Parathyroid adenoma (tissue), 2 donors: Measurements from ENCODE around the gene CXorf58.
A peak's percentile ranks its signal among the peaks of the same experiment; 100 is the strongest.

Experiments used
- H2AFZ ChIP-seq: fragments of 300-600 bp; sonication (generic); one replicate; pipeline ENCODE4 v1.7.0; 2017; ENCODE audit warnings: antibody characterized with exemption, mild to moderate bottlenecking
- H3K27ac ChIP-seq: fragments of 300-600 bp; sonication (generic); one replicate; pipeline ENCODE4 v1.7.0; 2017
- H3K27me3 ChIP-seq: fragments of 300-600 bp; sonication (generic); one replicate; pipeline ENCODE4 v1.7.0; 2017; ENCODE audit warnings: low read length; ENCODE audit not compliant: control insufficient read depth, insufficient read depth
- H3K36me3 ChIP-seq: fragments of 300-600 bp; sonication (generic); one replicate; pipeline ENCODE4 v1.7.0; 2017; ENCODE audit warnings: low read length; ENCODE audit not compliant: control insufficient read depth, insufficient read depth
- H3K4me1 ChIP-seq: fragments of 300-600 bp; sonication (generic); one replicate; pipeline ENCODE4 v1.7.0; 2017; ENCODE audit warnings: control low read depth
- H3K4me2 ChIP-seq: fragments of 300-600 bp; sonication (generic); one replicate; pipeline ENCODE4 v1.7.0; 2017; ENCODE audit warnings: low read length
- H3K4me3 ChIP-seq: fragments of 300-600 bp; sonication (generic); one replicate; pipeline ENCODE4 v1.7.0; 2017; ENCODE audit warnings: low read depth, low read length
- H3K79me2 ChIP-seq: fragments of 300-600 bp; sonication (generic); one replicate; pipeline ENCODE4 v1.7.0; 2017; ENCODE audit warnings: control low read depth
- H3K9ac ChIP-seq: fragments of 300-600 bp; sonication (generic); one replicate; pipeline ENCODE4 v1.7.0; 2017; ENCODE audit warnings: mild to moderate bottlenecking
- H3K9me3 ChIP-seq: fragments of 300-600 bp; sonication (generic); one replicate; pipeline ENCODE4 v1.7.0; 2017; ENCODE audit warnings: low read length; ENCODE audit not compliant: control insufficient read depth
- CTCF ChIP-seq: fragments of 300-600 bp; sonication (generic); IDR thresholded peaks from one replicate; pipeline ENCODE4 v1.7.0; 2017; ENCODE audit warnings: antibody characterized with exemption, mild to moderate bottlenecking
- donor health status: primary hyperparathyroidism.

CXorf58 gene

GRCh38 chrX:23901060-23901459, 6.7 kb upstream of the CXorf58 start:
- Histone ChIP-seq H3K4me1 (peaks cover 15% of the 10 kb centered on the region), H3K27me3 (no peaks in the 10 kb centered on the region), H3K4me3 (no peak overlapping the region), H3K4me2 (no peak overlapping the region), H3K9me3 (no peaks in the 10 kb centered on the region), H3K27ac (peak overlapping the region; percentile 60), H3K36me3 (no peaks in the 10 kb centered on the region), H2AFZ (peak overlapping the region; percentile 50), H3K79me2 (no peaks in the 10 kb centered on the region), H3K9ac (no peak overlapping the region)
- no peak for TF ChIP-seq CTCF

GRCh38 chrX:23901805-23902204, 6.0 kb upstream of the CXorf58 start:
- Histone ChIP-seq H3K36me3 (no peaks in the 10 kb centered on the region), H3K79me2 (no peaks in the 10 kb centered on the region), H3K27me3 (no peaks in the 10 kb centered on the region), H2AFZ (peak overlapping the region; percentile 50), H3K4me3 (no peak overlapping the region), H3K4me1 (peaks cover 15% of the 10 kb centered on the region), H3K9ac (no peak overlapping the region), H3K27ac (peak overlapping the region; percentile 60), H3K9me3 (no peaks in the 10 kb centered on the region), H3K4me2 (peak overlapping the region; percentile 4)
- peak; percentile 30 for TF ChIP-seq CTCF

- H3K9ac ChIP-seq: no peak overlapping the region
- H3K79me2 ChIP-seq: no peaks in the 10 kb centered on the region
- H3K4me1 ChIP-seq: peaks cover 15% of the 10 kb centered on the region
- no peaks in the 10 kb centered on the region for H3K27me3 ChIP-seq
- peak overlapping the region; percentile 4 for H3K4me2 ChIP-seq
- peak overlapping the region; percentile 60 for H3K27ac ChIP-seq
- peak; percentile 42 for TF ChIP-seq CTCF
- no peaks in the 10 kb centered on the region for H3K9me3 ChIP-seq
- H3K4me3 ChIP-seq: no peak overlapping the region
- H2AFZ ChIP-seq: no peak overlapping the region
- no peaks in the 10 kb centered on the region for H3K36me3 ChIP-seq
Observed at GRCh38 chrX:23902419-23902818, 5.4 kb upstream of the CXorf58 start.

- Histone ChIP-seq H3K27me3 (no peaks in the 10 kb centered on the region), H3K36me3 (no peaks in the 10 kb centered on the region), H3K79me2 (no peaks in the 10 kb centered on the region), H2AFZ (no peak overlapping the region), H3K9ac (no peak overlapping the region), H3K4me1 (peaks cover 15% of the 10 kb centered on the region), H3K27ac (no peak overlapping the region), H3K9me3 (no peaks in the 10 kb centered on the region), H3K4me3 (no peak overlapping the region), H3K4me2 (no peak overlapping the region)
- no peak for TF ChIP-seq CTCF
Observed at GRCh38 chrX:23904096-23904495, 3.7 kb upstream of the CXorf58 start.

- Histone ChIP-seq H3K36me3 (no peaks in the 10 kb centered on the region), H3K9ac (peak overlapping the region; percentile 61), H3K27me3 (no peaks in the 10 kb centered on the region), H3K79me2 (no peaks in the 10 kb centered on the region), H3K9me3 (no peaks in the 10 kb centered on the region), H3K4me1 (peaks cover 10% of the 10 kb centered on the region), H2AFZ (peak overlapping the region; percentile 92), H3K4me2 (peak overlapping the region; percentile 71), H3K27ac (peak overlapping the region; percentile 94), H3K4me3 (peak overlapping the region; percentile 71)
- TF ChIP-seq CTCF: no peak
Observed at GRCh38 chrX:23907111-23907497, 702 bp upstream of the CXorf58 start.
